Ascending aorta (tissue), 2 donors: ENCODE results near the gene APOA4. TPM values are rescaled to one million over a fixed set of nuclear protein-coding genes. Genes with fewer than 3 reads are reported as not detected.
"Not testable (repeated sequence)": the region's sequence is repeated elsewhere in the genome, so short reads cannot be mapped to it uniquely, and the experiment has no call there.

Source experiments
- DNase-seq, 2 donors: peaks; one replicate each; pipeline ENCODE4 v3.0.0-alpha.2; 2019; ENCODE audit warnings: low spot score in 2 of 2
- H3K27ac ChIP-seq, 2 donors: fragments of 200-600 bp; sonication (generic); one replicate each; pipeline ENCODE4 v1.5.1; 2016 to 2017; ENCODE audit warnings: mild to moderate bottlenecking in 1 of 2
- H3K27me3 ChIP-seq: fragments of 200-600 bp; sonication (generic); one replicate; pipeline ENCODE4 v1.5.1; 2017
- H3K36me3 ChIP-seq, 2 donors: fragments of 200-600 bp; sonication (generic); one replicate each; pipeline ENCODE4 v1.5.1; 2016
- H3K4me1 ChIP-seq, 2 donors: fragments of 200-600 bp; sonication (generic); one replicate each; pipeline ENCODE4 v1.5.1; 2016 to 2017; ENCODE audit warnings: mild to moderate bottlenecking in 1 of 2
- H3K4me3 ChIP-seq, 2 donors: fragments of 200-600 bp; sonication (generic); one replicate each; pipeline ENCODE4 v1.5.1; 2016 to 2017; ENCODE audit warnings: mild to moderate bottlenecking in 1 of 2
- H3K9me3 ChIP-seq, 2 donors: fragments of 200-600 bp; sonication (generic); one replicate each; pipeline ENCODE4 v1.5.1; 2016
- CTCF ChIP-seq, 3 experiments: fragments of 200-600 bp in 2 of 3; fragments of 450-650 bp in 1 of 3; sonication (generic) in 2 of 3; IDR thresholded peaks; one replicate each; pipeline ENCODE4 v1.5.1; 2016 to 2019; ENCODE audit warnings: antibody characterized with exemption in 3 of 3, mild to moderate bottlenecking in 1 of 3, moderate library complexity in 1 of 3
- intact Hi-C: fragments of 100-400 bp; cut with DNase I; formaldehyde crosslinking; loops from one replicate; pipeline ENCODE4 v1.15.1; 2023
- total RNA-seq: library from RNA; depleted of rRNA; stranded (reverse); fragments of >200 nt; gene quantifications from one replicate; pipeline ENCODE4 v1.1.0, GENCODE V29; 2016

APOA4 gene
- total RNA-seq, 1 donor from 2014 or later, result 14.3 TPM

DNA sequence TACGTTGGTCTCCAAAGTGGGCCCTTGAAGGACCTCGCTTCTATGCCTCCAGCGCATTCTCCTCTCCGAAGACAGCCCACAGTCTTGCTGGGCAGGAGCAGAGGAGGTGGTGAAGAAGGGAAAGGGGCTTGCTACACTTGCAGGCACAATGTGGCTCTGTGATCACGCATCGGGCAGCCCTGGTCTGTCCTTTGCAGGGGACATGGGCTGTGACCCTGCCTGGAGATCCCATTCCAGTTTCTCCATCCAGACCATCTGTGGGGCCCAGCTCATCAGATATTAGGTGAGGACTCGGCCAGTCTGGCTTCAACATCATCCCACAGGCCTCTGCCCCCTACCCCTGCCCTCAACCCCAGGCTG lies 13.5 kb upstream of the APOA4 start:
- no peak for DNase-seq
- no peaks in the 10 kb centered on the region for H3K36me3 ChIP-seq
- no peaks in the 10 kb centered on the region for H3K27me3 ChIP-seq
- intact Hi-C loops, result loop anchor here (1.0 kb wide), 1 partner anchor 45 kb away; the partner anchor contains the start of gene APOA5
- no peak for TF ChIP-seq CTCF (IDR thresholded peaks at IDR 0.05)
- H3K4me1 ChIP-seq, result peaks cover 11 to 12% of the 10 kb centered on the region in 2 donors
- H3K27ac ChIP-seq, result peak overlapping the region; percentile 88 to 92
- H3K4me3 ChIP-seq, result no peak overlapping the region
- no peaks in the 10 kb centered on the region for H3K9me3 ChIP-seq

- DNase-seq, result peak; percentile 61 to 93
- H3K27ac ChIP-seq, result peak overlapping the region; percentile 88 to 92
- intact Hi-C loops, result loop anchor here (1.0 kb wide), 1 partner anchor 45 kb away; the partner anchor contains the start of gene APOA5
- no peaks in the 10 kb centered on the region for H3K36me3 ChIP-seq
- H3K9me3 ChIP-seq, result no peaks in the 10 kb centered on the region
- H3K27me3 ChIP-seq, result no peaks in the 10 kb centered on the region
- H3K4me1 ChIP-seq, result peaks cover 11 to 12% of the 10 kb centered on the region in 2 donors
- H3K4me3 ChIP-seq, result peak overlapping the region; percentile 38 to 64
- peak; percentile 59 to 66 (median 60) for TF ChIP-seq CTCF (IDR thresholded peaks at IDR 0.05)
These were observed 12.9 kb upstream of the APOA4 start for GRCh38 chr11:116835791-116836631.

DNA sequence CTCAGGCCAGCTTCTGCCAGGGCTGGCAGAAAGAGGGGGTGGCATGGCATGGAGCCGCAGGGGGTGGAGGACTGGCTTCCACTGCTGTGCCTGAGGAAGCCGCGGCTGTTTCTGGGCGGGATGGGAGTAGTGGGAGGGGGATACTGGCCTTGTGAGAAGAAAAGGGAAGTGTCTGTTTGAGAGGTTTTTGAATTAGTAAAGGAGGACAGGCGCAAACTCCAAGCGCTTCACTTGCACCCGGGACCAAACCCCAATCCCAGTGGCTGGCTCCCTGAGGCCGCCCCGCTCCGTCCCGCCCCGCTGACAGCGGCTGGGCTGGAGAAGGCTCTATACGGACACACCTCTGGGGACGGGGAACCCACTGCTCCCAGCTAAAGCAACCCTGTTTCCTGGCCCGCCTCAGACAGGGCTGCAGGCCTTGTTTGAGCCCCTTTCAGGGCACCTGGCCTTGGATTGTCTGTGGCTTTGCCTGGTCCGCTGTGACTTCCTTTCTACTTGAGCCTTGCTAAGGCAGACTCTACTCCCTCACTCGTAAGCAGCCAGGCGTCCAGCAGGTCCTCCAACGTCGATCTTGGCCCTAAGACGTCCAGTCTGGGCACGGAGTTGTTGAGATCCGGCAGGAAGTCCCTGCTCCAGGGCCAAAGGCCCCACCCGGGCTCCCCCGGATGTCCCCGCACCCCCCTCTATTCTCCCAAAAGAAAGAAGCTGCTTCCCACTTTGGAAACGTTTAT lies 12.1 kb upstream of the APOA4 start:
- no peaks in the 10 kb centered on the region for H3K36me3 ChIP-seq
- H3K27ac ChIP-seq, result peak overlapping the region; percentile 88 to 92
- H3K9me3 ChIP-seq, result no peaks in the 10 kb centered on the region
- no peak for TF ChIP-seq CTCF (IDR thresholded peaks at IDR 0.05)
- DNase-seq, result no peak
- intact Hi-C loops, result no loop called here
- H3K27me3 ChIP-seq, result no peaks in the 10 kb centered on the region
- peak overlapping the region; percentile 38 to 64 for H3K4me3 ChIP-seq
- H3K4me1 ChIP-seq, result peaks cover 11 to 12% of the 10 kb centered on the region in 2 donors

GRCh38 chr11:116834535-116835041 lies 11.5 kb upstream of the APOA4 start:
- DNase-seq, intact Hi-C loops, H3K9me3 ChIP-seq, H3K36me3 ChIP-seq, H3K4me3 ChIP-seq, H3K27me3 ChIP-seq: not testable (repeated sequence)
- H3K4me1 ChIP-seq, result peaks cover 11 to 12% of the 10 kb centered on the region in 2 donors
- peak overlapping the region; percentile 88 to 92 for H3K27ac ChIP-seq

- no peaks in the 10 kb centered on the region for H3K36me3 ChIP-seq
- no peaks in the 10 kb centered on the region for H3K9me3 ChIP-seq
- no peak overlapping the region for H3K27ac ChIP-seq
- H3K4me1 ChIP-seq, result peaks cover 11 to 12% of the 10 kb centered on the region in 2 donors
- intact Hi-C loops, result no loop called here
- TF ChIP-seq CTCF (IDR thresholded peaks at IDR 0.05), result no peak
- no peak for DNase-seq
- H3K27me3 ChIP-seq, result no peaks in the 10 kb centered on the region
- no peak overlapping the region for H3K4me3 ChIP-seq
These were observed 10.9 kb upstream of the APOA4 start for GRCh38 chr11:116833816-116834534.
